HG02571 (cell line): ENCODE measurements around the gene EYA2.

Experiments used
- ATAC-seq: cut with Tn5 transposase; IDR thresholded peaks from one replicate; pipeline ENCODE4 v1.9.1; 2021; ENCODE audit warnings: mild to moderate bottlenecking, moderate library complexity; ENCODE audit not compliant: unreplicated experiment

The EYA2 gene

DNA sequence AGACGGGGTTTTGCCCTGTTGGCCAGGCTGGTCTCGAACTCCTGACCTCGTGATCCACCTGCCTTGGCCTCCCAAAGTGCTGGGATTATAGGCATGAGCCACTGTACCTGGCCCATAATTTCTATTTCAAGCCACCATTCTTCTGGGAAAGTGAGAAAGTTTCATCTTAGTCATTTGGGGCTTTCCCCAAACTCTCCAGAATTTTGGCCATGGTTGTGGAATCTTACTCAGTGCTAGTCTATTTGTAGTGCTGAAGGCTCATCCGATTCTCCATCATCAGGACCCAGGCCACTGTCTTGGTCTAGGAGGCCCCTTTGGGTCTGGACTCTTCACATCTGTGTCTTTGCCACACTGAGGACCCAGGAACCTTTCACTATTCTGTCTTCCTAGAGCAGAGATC is 164.9 kb downstream of the EYA2 start:
- ATAC-seq: no peak

DNA sequence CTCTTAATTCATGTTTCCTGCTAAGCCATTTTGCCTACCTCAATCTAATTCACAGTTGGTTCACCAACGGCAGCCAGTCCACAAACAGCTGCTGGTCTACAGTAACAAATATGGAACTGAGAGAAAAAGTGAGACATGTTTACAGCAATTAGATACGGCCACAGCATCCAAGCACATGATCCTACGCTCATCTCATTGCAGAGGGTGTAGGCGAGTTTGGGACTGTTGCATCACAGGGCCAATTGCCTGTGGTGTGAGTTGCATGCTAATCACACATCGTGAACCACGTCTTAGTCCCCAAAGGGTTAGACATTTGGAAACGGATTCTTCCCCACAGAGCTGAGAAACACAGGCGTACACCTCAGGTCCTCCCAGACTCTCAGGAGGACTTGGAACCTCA is 166.9 kb downstream of the EYA2 start:
- no peak for ATAC-seq

DNA sequence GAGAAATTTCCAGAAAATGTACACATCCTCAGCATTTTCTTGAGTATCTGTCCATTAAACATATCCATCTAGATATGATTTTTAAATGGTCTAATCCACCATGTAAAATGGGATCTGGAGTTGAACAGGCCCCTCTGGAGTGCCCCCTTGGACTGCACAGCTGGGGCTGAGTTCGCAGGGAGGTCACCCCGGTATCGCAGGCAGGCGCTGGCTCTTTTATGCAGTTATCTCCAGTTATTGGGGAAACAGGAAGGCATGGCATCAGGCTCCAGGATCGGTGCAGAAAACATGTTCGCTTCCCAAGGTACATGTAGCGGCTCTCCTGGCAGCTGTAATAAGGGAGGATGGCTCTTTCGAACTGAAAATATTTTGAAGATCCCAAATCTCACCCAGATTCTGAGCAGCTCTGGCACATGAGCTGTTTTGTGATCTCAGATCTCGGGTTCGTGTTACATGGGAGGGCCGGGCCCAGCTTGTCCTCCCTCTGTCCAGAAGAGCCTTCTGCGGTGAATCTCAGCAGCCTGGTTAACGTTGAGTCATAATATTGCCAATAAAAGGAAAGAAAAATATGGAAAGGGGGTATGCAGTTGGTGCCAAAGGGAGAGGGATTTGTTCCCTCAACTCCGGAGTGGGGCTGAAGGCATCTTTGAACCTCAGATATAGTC is 167.7 kb downstream of the EYA2 start:
- no peak for ATAC-seq

DNA sequence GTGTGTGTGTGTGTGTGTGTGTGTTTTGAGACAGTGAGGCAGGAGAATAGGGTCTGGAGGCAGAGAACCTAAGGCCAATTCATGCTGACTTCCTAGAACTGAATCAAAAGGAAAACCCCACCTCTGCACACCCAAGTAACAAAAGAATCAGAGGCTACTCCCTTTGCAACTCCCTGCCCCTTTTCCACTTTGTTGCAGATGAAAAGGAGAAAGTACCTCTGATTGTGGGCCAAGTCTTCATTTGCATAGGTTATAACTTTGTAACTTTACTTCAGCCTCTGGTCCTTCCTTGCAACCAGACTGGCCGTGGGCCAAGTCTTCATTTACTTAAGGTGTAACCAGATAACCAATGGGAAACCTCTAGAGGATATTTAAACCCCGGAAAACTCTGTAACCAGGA is 168.8 kb downstream of the EYA2 start:
- no peak for ATAC-seq

DNA sequence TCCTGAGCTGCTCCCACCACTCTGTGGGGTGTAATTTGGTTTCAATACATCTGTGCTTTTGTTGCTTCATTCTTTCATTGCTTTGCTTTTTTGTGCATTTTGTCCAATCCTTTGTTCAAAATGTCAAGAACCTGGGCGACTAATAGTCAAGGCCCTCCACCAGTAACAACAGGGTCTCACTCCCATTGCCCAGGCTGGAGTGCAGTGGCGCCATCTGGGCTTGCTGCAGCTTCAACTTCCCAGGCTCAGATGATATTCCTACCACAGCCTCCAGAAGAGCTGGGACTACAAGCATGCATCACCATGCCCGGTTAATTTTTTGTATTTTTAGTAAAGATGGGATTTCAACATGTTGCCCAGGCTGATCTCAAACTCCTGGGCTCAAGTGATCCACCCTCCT is 169.2 kb downstream of the EYA2 start:
- ATAC-seq: no peak

DNA sequence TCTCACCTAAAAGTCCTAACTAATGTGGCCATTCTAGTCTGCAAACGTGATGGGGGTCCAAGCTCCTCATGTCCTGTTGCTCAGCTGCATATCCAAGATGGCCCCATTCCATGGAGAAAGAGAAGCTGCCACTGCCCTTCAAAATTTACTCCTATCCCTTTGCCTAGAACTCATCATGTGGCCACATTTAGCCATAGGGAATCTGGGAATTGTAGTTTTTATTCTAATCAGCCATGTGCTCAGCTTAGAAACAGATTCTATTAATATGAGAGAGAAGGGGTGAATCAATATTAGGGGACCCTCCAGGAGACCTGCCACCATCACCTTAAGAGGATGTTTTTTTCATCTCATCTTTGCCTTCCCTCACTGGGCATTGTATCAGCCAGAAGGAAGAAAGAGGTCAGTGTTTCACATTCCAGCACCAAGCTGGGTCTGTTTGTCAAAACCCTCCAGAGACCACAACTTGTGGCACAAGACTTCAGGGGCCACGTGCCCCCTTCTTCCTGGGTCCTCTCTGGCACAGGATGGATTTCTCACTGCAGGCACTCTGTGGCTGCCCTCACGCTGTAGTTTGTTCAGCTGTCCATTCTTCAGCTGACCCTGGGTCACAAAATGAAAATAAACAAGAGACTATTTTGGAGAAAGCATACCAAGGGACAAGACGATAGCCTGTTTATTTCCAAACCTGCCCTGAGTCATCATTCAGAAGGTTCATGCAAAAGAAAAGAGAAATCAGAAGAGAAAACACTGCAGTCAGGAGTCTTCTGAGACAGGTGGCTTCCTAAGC is 172.0 kb downstream of the EYA2 start:
- ATAC-seq: no peak

DNA sequence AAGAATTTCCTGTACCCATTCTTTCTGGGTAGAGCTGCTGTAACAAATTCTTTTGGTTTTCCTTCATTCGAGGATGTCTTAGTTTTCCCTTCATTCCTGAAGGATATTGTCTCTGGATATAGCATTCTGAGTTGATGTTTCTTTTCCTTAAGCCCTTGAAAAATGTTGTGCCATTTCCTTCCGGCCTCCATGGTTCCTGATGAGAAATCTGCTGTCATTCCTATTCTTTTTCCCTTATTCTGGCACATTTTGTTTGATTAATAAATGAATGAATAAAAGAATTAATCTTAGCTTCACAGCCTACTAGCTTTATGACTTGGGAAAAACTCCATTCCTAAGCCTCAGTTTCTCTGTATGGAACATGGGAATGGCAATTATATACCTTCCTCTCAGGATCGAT is 173.1 kb downstream of the EYA2 start:
- ATAC-seq: no peak

DNA sequence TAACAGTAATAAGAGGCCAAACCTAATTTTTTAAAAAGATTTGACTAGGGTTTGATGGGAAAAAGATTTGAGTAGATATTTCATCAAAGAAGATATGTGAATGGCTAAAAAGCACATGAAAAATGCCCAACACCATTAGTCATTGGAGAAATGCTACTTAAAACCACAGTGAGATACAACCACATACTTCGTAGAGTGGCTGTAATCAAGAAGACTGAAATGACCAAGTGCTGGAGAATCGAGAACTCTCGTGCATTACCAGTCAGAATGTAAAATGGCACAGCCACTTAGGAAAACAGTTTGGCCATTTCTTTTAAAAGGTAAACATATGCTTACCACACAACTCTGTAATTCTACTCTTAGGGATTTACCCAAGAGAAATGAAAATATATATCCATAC is 175.5 kb downstream of the EYA2 start:
- ATAC-seq: no peak

DNA sequence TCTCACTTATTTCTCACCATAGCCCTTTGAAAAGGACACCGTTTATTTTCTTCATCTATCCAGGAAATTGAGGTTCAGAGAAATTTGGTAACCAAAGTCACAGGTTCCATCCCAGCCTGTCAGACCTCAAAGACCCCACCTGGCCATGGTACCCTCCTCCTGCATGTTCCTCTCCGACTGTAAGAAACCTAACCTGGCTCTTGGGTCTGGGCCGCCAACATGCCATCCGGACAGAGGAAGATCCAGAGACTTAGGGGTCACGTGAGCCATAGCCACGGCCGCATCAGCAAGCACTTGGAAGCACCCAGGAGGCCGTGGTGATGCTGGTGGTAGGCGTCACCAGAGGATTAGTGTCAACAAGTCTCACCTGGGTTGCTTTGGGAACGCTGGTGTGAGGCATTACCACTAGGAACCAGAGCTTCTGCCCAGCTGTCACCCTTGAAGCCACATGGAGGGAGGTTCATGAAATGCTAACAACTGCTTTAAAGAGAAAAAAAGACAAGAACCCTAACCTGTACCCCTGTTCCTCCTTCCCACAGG is 177.1 kb downstream of the EYA2 start:
- no peak for ATAC-seq

DNA sequence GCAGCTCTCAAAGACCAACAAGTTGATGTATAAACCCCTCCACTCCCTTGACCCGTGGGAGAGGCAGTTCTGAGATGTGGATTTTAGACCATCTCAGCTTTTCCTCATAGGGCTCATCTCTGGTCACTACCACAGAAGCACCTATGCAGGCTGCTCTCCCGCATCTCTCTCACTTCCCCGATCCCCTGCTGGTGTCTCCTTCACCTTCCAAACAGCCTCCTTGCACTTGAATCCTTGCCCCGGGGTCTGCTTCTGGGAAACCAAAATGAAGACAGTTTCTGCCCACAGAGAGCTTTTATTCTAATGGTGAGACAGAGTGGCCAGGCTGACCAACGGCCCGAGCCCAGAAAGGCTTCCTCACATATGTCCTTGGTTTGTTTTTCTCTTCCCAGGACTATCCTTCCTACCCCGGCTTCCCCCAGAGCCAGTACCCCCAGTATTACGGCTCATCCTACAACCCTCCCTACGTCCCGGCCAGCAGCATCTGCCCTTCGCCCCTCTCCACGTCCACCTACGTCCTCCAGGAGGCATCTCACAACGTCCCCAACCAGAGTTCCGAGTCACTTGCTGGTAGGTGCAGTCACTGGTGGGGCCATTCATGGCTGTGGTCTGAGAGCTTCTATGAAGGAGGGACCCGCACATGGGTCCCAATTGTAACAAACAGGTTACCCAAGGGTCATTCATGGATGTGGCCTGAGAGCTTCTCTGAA is 179.3 kb downstream of the EYA2 start:
- ATAC-seq: no peak

DNA sequence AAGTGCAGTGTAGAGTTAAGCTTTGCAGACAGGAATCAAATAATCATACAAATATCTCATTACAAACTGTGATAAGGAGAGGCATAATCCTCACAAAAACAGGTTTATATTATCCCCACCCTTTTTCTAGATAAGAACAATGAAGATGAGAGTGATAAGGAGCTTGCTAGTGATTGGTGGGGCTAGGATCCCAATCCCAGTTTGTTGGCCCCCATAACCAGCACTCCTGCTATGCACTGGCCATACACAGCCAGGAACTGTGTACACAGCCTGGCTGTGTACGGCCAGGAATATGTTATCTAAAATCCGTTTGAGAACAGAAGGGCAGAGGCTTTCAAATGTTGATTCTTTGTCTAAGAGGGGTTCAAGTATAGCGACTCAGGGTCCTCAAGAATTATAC is 180.6 kb downstream of the EYA2 start:
- ATAC-seq: no peak

DNA sequence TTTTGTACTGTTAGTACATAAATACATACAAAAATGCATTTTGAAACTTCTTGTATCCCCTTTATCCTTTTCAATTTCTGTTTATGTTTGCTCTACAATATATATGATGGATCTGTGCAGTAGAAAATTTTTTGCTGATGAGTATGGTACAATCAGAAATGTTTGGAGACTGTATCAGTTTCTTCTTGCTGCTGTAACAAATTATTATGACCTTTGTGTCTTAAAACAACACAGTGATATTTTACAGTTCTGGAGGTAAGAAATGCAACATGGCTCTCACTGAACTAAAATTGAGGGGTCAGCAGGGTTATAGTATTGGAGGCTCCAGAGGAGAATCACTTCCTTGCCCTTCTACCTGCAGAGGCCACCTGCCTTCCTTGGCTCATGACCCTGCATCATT is 184.4 kb downstream of the EYA2 start:
- no peak for ATAC-seq

DNA sequence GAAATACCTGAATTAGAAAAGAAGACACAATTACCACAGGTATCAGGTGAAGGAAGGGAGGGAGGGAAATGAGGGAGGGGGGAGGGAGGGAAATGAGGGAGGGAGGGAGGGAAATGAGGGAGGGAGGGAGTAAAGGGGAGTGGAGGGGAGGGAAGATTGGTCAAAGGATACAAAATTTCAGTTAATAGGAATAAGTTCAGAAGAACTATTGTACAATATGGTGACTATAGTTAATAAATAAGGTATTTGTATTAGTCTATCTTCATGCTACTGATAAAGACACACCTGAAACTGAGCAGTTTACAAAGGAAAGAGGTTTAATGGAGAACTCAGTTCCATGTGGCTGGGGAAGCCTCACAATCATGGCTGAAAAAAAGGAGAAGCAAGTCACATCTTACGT is 185.7 kb downstream of the EYA2 start:
- ATAC-seq: no peak

DNA sequence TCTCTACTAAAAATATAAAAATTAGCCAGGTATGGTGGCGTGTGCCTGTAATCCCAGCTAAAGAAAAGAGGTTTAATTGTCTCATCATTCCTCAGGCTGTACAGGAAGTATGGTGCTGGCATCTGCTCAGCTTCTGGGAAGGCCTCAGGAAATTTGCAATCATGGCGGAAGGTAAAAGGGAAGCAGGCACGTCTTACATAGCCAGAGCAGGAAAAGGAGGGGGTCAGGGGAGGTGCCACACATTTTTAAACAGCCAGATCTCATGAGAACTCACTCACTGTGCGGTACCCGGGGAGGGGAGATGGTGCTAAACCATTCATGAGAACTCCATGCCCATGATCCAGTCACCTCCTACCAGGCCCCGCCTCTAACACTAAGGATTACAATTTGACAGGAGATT is 191.7 kb downstream of the EYA2 start:
- no peak for ATAC-seq

DNA sequence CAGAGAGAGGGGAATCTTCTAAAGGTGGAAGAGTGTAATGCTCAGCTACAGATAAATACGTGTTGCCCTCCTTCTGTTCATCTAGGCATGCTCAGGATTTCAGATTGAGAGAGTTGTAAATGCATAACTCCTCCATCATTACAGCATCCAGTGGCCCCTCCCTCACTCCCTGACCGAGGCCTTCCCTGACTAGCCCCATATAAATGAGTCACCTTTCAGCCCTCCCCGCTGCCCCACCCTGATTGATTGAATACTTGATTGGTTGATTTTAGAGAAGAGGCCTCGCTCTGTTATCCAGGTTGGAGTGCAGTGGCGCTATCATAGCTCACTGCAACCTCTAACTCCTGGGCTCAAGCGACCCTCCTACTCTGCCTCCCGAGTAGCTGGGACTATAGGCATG is 193.7 kb downstream of the EYA2 start:
- no peak for ATAC-seq

DNA sequence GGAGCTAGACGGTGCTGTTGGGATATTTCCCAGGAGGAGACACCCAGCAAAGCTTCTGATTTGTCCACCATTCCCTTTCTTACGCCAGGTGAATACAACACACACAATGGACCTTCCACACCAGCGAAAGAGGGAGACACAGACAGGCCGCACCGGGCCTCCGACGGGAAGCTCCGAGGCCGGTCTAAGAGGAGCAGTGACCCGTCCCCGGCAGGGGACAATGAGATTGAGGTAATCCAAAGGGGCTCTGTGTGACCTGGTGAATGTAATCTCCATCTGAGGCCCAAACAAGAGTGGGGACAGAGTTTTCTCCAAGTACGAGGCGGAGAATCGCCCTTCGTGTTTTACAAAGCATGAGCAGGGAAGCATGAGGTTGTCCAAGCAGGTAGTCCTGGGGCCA is 194.5 kb downstream of the EYA2 start:
- ATAC-seq: no peak

DNA sequence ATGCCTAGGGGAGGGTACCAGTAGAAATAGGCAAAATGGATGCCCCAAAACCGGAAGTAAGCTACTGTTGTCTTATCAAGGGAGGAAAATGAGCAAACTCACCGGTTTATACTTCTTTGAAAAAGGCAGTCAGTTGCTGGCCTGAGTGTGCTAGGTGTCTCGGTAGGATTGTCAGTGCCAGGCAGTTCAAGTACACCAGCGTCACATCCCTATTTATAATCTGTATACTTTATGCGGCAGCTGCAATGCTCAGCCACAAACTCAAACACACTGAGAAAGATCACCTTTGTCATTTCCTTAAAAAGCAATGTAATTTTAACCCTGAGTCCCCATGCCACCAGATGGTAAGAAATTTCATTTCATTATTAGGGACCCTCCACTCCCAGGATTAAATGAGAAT is 196.2 kb downstream of the EYA2 start:
- ATAC-seq: no peak

DNA sequence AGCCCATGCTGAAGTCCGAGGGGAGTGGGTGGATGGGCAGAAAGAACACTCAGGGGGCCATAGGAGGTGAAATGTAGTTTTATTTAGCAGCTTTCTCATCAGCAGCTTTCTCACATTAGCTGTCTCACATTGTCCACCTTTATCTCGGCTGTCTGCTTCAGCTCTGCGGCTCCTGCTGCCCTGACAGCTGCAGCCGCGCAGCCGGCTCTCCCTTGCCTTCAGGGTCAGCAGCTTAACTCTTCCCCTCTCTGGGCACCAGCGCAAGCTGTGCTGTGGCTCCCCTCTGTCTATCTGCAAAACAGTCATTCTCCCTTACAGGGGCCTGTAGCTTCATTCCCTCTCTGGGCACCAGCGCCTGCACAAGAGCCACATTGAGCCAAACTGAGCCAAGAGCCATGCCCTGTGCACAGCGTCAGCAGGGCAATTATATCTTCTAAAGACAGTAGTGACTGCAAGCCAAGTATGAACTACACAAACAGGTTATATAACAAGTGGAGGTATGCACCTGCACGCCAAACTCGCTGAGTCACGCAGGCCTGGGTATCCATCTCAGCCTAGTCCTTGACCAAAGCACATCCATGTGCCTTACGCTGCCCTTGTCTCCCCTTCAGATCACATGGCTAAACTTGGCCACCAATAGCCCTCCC is 198.8 kb downstream of the EYA2 start:
- ATAC-seq: no peak

DNA sequence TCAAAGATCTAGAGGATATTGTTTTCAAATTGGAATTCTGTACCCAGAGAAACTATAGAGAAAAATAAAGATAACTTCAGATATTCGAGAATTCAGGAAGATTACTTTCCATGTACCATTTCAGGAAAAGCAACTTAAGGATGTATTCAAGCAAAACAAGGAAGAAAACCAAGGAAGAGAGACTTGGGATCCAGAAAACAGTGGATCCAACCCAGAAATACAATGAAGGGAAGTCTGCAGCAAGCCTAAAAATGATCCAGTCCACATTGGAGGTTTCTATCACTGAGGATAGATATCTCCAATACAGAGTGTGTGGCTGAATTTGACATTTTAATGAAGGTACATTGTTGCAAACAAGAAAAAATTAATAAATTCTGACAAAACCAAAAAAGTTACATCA is 201.0 kb downstream of the EYA2 start:
- ATAC-seq: no peak

DNA sequence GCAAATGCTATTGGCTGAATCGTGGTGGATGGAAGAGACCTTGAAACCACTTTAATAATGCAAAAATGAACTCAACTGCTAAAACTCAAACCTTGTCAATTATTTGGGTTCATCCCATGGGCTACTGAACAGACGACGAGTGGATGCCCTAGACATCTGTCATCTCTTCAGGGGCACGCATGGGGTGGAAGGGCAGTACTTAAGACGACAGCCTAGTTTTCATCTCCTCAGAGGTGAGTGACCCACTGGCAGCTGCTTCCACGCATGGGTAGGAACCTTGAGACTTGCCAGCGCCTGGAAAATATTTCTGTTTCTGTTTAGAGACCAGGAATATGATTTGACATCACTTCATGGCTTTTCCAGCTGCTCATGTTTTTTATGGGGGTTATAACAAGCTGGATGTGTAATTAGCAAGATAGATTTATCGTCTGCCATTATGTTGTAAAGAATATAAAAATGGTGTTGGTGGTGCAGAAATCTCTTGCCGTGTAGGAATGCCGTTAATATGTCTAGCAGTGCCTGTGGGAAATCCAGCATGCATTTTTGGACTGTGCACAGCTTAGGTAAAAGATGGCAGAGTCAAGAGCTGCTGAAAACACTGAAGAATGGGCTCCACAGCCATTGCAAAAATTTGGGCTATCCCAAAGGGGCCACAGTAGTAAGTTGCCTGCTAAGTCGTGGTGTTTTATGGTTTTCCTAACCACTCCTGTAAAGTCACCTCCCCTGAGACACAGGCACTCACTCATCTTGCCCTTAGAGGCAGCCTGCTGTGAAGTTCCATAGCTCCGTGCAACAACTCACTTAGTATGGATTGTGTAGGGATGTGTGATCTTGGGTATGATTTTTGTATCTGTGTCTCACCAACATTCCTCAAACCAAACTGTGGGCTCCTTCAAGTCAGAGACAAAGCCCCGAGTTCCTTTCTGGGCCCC is 203.3 kb downstream of the EYA2 start:
- no peak for ATAC-seq
